Cardiac fibroblast (primary cell): ENCODE results near the gene RYR3.
A peak's percentile ranks its signal among the peaks of the same experiment; 100 is the strongest.

ENCODE experiments used
- DNase-seq, 2 donors: peaks; one replicate each; pipeline versions ENCODE4 v3.0.0 to v3.0.0-alpha.2; 2010; ENCODE audit warnings: low read depth in 2 of 2
- H3K4me3 ChIP-seq, 2 donors: replicated peaks in 1 of 2; 1 replicate in 1 of 2; 2 replicates in 1 of 2; pipeline ENCODE4 v1.5.1; 2011; ENCODE audit warnings: low read depth in 2 of 2, low read length in 2 of 2, mild to moderate bottlenecking in 2 of 2, moderate library complexity in 1 of 2
- TF ChIP-seq, protein P1 (sequence below): IDR thresholded peaks from one replicate; pipeline ENCODE4 v1.5.1; 2011; ENCODE audit warnings: low read depth, mild to moderate bottlenecking, low read length, inconsistent platforms

RYR3 gene

GRCh38 chr15:33851079-33851478 lies 540.3 kb downstream of the RYR3 start:
- DNase-seq: no peak
- no peak overlapping the region for H3K4me3 ChIP-seq
- TF ChIP-seq, protein P1, sequence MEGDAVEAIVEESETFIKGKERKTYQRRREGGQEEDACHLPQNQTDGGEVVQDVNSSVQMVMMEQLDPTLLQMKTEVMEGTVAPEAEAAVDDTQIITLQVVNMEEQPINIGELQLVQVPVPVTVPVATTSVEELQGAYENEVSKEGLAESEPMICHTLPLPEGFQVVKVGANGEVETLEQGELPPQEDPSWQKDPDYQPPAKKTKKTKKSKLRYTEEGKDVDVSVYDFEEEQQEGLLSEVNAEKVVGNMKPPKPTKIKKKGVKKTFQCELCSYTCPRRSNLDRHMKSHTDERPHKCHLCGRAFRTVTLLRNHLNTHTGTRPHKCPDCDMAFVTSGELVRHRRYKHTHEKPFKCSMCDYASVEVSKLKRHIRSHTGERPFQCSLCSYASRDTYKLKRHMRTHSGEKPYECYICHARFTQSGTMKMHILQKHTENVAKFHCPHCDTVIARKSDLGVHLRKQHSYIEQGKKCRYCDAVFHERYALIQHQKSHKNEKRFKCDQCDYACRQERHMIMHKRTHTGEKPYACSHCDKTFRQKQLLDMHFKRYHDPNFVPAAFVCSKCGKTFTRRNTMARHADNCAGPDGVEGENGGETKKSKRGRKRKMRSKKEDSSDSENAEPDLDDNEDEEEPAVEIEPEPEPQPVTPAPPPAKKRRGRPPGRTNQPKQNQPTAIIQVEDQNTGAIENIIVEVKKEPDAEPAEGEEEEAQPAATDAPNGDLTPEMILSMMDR: no peak

DNA sequence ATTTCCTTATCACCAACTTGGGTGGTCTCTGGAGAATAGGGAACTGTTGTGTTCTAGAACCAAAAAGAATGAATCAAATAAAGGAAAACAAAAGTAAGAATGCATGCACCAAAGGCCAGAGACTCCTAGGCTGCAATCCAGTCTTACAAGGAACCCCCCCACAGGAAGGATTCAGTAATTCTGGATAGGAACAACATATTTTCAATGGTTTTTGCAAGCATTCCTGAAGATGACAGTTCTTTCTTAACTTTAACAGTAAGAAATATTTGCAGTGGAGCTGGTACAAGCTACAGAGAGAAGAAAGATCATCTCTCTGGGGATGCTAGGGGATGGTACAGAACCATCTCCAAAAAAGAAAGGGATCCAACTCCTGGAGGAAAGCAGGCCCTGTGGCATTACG lies 541.3 kb downstream of the RYR3 start:
- no peak overlapping the region for H3K4me3 ChIP-seq
- DNase-seq: peak; percentile 42 to 52
- TF ChIP-seq, protein P1: no peak

- TF ChIP-seq, protein P1: no peak
- peak; percentile 76 to 82 for DNase-seq
- H3K4me3 ChIP-seq: no peak overlapping the region
Observed at GRCh38 chr15:33852570-33852969, 541.8 kb downstream of the RYR3 start.

DNA sequence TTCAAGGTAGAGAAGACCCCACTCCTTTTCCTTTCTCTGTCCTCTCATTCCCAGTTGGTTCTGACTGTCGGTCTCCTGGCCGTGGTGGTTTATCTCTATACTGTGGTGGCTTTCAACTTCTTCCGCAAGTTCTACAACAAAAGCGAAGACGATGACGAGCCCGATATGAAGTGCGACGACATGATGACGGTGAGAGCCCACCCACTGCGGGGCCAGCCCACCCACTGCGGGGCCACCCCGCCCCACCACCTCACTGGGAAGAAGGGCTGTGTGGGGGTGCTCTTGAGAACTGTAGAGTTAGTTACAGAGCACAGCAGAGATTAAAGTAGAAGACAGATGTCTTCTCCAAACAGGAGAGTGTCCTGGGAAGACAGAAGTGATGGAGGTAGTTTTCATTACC lies 547.0 kb downstream of the RYR3 start:
- TF ChIP-seq, protein P1: no peak
- DNase-seq: no peak
- H3K4me3 ChIP-seq: no peak overlapping the region

DNA sequence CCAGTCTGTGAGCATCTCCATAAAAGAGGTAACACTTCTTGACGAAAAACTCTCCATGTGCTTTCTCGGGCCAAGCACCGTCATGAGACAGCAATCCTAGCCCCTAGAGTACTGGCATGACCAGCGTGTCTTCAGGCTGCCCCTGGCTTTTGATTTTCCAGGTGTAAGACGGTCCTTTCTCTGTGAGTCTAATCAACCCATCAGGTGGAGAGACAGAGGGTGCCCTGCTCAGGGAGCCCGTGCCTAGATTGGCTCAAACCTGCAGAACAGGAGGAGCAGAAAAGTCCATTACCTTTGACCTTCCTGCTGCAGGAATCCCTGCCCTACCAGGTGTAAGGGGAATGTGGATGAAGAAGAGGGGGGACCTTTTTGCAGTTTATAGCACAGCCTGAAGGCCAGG lies 548.1 kb downstream of the RYR3 start:
- H3K4me3 ChIP-seq: no peak overlapping the region
- TF ChIP-seq, protein P1: no peak
- DNase-seq: no peak

- H3K4me3 ChIP-seq: no peak overlapping the region
- TF ChIP-seq, protein P1: no peak
- no peak for DNase-seq
Observed at GRCh38 chr15:33859992-33860545, 549.3 kb downstream of the RYR3 start.

DNA sequence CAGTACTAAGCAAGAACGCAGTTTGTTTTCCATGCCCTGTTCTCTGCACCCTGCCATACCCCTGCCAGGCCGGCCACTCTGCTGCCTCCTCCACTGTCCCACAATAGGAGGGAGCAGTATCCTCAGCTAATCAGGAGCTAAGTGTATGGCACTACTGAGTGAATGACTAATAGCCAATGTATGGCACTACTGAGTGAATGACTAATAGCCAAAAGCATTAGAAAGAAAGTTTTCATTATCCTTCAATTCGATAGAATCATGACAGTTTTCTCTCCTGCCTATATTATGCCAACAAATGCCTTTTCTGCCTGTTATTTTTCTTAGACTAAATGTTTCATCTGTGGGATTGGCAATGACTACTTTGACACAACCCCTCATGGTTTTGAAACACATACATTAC lies 550.0 kb downstream of the RYR3 start:
- TF ChIP-seq, protein P1: no peak
- H3K4me3 ChIP-seq: no peak overlapping the region
- DNase-seq: peak; percentile 34 to 70
